HG03039 (cell line): ENCODE data around the gene LAX1.
"Not testable (repeated sequence)": the region's sequence is repeated elsewhere in the genome, so short reads cannot be mapped to it uniquely, and the experiment has no call there.

ENCODE experiments used
- ATAC-seq: cut with Tn5 transposase; IDR thresholded peaks from one replicate; pipeline ENCODE4 v1.9.1; 2021; ENCODE audit warnings: mild to moderate bottlenecking, moderate library complexity; ENCODE audit not compliant: unreplicated experiment

The LAX1 gene

GRCh38 chr1:203765029-203765837, at the start of gene LAX1:
Gene LAX1, plus strand, starts transcription at chr1:203765183. Its CDS starts 383 bp downstream, at chr1:203765566.
- no peak for ATAC-seq

- no peak for ATAC-seq
Observed at GRCh38 chr1:203717120-203717519, 47.9 kb upstream of the LAX1 start.

GRCh38 chr1:203720242-203720641, 44.7 kb upstream of the LAX1 start:
- no peak for ATAC-seq

- no peak for ATAC-seq
Observed at GRCh38 chr1:203722909-203723308, 42.1 kb upstream of the LAX1 start.

- no peak for ATAC-seq
Observed at GRCh38 chr1:203726417-203726867, 38.5 kb upstream of the LAX1 start.

GRCh38 chr1:203733009-203733863, 31.7 kb upstream of the LAX1 start:
- no peak for ATAC-seq

- no peak for ATAC-seq
Observed at GRCh38 chr1:203742436-203742835, 22.5 kb upstream of the LAX1 start.

GRCh38 chr1:203743091-203743571, 21.9 kb upstream of the LAX1 start:
- no peak for ATAC-seq

- ATAC-seq, result no peak
Observed at GRCh38 chr1:203744075-203744972, 20.7 kb upstream of the LAX1 start.

GRCh38 chr1:203746281-203746680, 18.7 kb upstream of the LAX1 start:
- no peak for ATAC-seq

GRCh38 chr1:203751051-203751450, 13.9 kb upstream of the LAX1 start:
- no peak for ATAC-seq

GRCh38 chr1:203751618-203752361, 13.2 kb upstream of the LAX1 start:
- ATAC-seq, result not testable (repeated sequence)

GRCh38 chr1:203754455-203754864, 10.5 kb upstream of the LAX1 start:
- peak; percentile 55 for ATAC-seq

GRCh38 chr1:203756036-203756435, 8.9 kb upstream of the LAX1 start:
- ATAC-seq, result no peak

GRCh38 chr1:203758749-203759148, 6.2 kb upstream of the LAX1 start:
- ATAC-seq, result not testable (repeated sequence)

- ATAC-seq, result no peak
Observed at GRCh38 chr1:203760506-203760905, 4.5 kb upstream of the LAX1 start.

GRCh38 chr1:203761958-203762357, 3.0 kb upstream of the LAX1 start:
- ATAC-seq, result not testable (repeated sequence)

- ATAC-seq, result no peak
Observed at GRCh38 chr1:203763505-203763904, 1.5 kb upstream of the LAX1 start.

- no peak for ATAC-seq
Observed at GRCh38 chr1:203764105-203765028, 616 bp upstream of the LAX1 start.
